PC-3 (cell line): ENCODE data around the gene EXOC4.

Experiments
- CTCF ChIP-seq: fragments of 300-600 bp; sonication (generic); conservative IDR thresholded peaks from 2 replicates; pipeline ENCODE4 v1.5.1; 2017; ENCODE audit warnings: antibody characterized with exemption, low read depth, mild to moderate bottlenecking, low read length
- EZH2 ChIP-seq: fragments of 300-600 bp; sonication (generic); IDR thresholded peaks from one replicate; pipeline ENCODE4 v1.6.1; 2017; ENCODE audit warnings: antibody characterized with exemption, mild to moderate bottlenecking, low read length; ENCODE audit not compliant: unreplicated experiment
- EZH2phosphoT487 ChIP-seq: fragments of 300-600 bp; sonication (generic); IDR thresholded peaks from 2 replicates; pipeline ENCODE4 v1.6.1; 2018; ENCODE audit warnings: mild to moderate bottlenecking, antibody characterized with exemption, low read length, borderline replicate concordance

DNA sequence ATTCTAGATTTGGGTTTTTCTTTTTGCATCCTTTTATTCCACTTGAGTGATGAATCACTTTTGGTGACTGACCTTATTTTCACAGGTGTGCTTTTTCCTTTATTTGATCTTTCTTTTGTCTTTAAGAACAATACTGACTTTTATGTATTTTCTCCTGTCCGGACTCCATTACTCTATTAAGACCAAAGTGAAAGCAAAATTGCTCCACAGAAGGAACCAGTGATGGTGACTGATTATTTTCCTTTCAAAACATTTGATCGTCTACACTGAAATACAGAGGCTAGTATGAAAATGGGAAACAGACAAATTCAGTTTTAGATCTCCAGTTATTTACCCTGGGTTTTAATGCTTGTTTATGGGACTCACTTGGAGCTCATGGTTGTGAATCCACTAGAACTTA lies 15.5 kb downstream of the EXOC4 start:
- no peak for TF ChIP-seq CTCF
- no peak for TF ChIP-seq EZH2phosphoT487
- TF ChIP-seq EZH2 = no peak
